SK-N-MC (cell line): ENCODE results near the gene CFD.
"Not testable (repeated sequence)": the region's sequence is repeated elsewhere in the genome, so short reads cannot be mapped to it uniquely, and the experiment has no call there.

Experiments
- DNase-seq: peaks from one replicate; pipeline ENCODE4 v3.0.0-alpha.2; 2011; ENCODE audit warnings: low read depth, low spot score
- H3K27ac ChIP-seq: fragments of 200-600 bp; sonication (generic); 2 replicates; pipeline ENCODE4 v1.5.1; 2016; ENCODE audit warnings: mixed run types
- H3K36me3 ChIP-seq: fragments of 200-600 bp; sonication (generic); 2 replicates; pipeline ENCODE4 v1.6.1; 2017; ENCODE audit warnings: antibody characterized with exemption, low read length, mixed read lengths; ENCODE audit not compliant: insufficient read depth
- H3K4me3 ChIP-seq: fragments of 200-600 bp; sonication (generic); 2 replicates; pipeline ENCODE4 v1.5.1; 2016
- H3K9ac ChIP-seq: fragments of 200-600 bp; sonication (generic); 2 replicates; pipeline ENCODE4 v1.8.0; 2017; ENCODE audit warnings: mixed run types, mixed read lengths; ENCODE audit not compliant: insufficient read length
- H3K9me3 ChIP-seq: fragments of 200-600 bp; sonication (generic); 2 replicates; pipeline ENCODE4 v1.6.1; 2017; ENCODE audit warnings: low read depth, mild to moderate bottlenecking, antibody characterized with exemption, low read length, moderate library complexity, mixed read lengths
- EZH2 ChIP-seq: fragments of 200-600 bp; sonication (generic); IDR thresholded peaks from one replicate; pipeline ENCODE4 v1.6.1; 2017; ENCODE audit warnings: antibody characterized with exemption
- FOXP2 ChIP-seq: optimal IDR thresholded peaks from 2 replicates; pipeline ENCODE3; 2011; ENCODE audit warnings: mild to moderate bottlenecking, moderate library complexity; ENCODE audit not compliant: insufficient read depth; ENCODE audit errors: extremely low read length, control extremely low read depth
- POLR2AphosphoS5 ChIP-seq: IDR thresholded peaks from 2 replicates; pipeline ENCODE4 v1.6.1; 2012; ENCODE audit warnings: mild to moderate bottlenecking, low read depth, low read length, borderline replicate concordance

CFD gene

DNA sequence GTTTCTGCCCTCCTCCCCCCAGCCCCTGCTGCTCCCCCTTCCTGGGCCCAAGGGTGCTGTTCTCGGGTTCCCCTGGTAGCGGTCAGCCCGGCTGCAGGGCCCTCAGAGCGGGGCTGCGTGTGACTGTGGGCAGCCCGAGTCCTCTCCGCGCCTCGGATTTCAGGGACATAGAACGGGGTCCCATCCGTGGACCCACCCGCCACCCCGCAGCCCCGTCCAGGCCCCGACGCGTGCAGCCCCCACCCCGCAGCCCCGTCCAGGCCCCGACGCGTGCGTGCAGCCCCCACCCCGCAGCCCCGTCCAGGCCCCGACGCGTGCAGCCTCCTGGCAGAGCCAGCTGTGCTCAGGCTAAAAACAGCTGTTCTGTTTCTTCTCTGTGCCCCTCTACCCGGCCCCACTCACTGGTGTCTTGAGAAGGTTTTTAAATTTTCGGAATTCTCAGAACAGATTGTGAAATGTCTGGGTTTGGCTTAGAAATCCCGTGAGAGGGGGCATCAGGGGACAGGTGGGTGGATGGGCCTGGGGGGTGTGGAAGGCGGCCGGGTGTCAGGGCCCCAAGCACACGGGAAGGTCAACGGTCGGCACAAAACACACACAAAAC, 24.2 kb upstream of the CFD start:
- Histone ChIP-seq H3K9ac (no peak overlapping the region), H3K4me3 (no peak overlapping the region), H3K27ac (no peak overlapping the region), H3K9me3 (no peaks in the 10 kb centered on the region), H3K36me3 (no peaks in the 10 kb centered on the region)
- TF ChIP-seq POLR2AphosphoS5 (no peak), EZH2 (no peak), FOXP2 (no peak)
- DNase-seq = no peak

DNA sequence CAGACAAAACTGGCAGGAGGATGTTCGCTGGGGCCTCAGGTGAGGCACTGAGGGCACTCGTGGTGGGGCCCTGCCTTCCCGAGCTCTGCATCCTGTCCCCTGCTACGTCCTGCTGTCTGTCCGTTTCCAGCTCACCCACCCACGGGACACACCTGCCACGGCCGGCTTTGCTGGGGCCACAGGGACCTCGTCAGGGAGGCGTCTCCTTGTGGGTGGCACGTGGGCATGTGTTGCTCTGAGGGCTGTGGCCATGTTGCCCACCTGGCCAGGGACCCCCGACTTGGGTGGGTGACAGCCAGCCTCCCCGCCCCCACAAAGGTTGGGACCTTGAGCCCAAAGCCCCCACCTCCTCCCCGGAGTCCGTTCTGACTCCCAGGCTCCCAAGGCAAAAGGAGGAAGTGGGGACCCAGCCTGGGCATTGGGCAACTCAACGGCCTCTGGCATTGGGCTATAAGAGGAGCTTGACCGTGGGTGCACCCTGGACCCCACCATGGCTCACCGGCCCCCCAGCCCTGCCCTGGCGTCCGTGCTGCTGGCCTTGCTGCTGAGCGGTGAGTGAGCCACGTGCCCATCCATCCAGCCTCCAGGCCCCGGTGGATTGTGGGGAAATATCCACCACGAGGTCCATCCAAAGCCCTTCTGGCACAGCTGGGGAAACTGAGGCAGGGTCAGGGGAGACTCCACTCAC, 18.8 kb upstream of the CFD start, which contains the start of gene PRTN3:
PRTN3 (plus strand) TSS at position 481 of the 688 bp plus-strand sequence; CDS start at position 491, 10 bp downstream.
- no peaks in the 10 kb centered on the region for H3K9me3 ChIP-seq
- no peaks in the 10 kb centered on the region for H3K36me3 ChIP-seq
- no peak within 1 kb of the TSS for H3K4me3 ChIP-seq
- no peak for TF ChIP-seq POLR2AphosphoS5
- no peak for TF ChIP-seq FOXP2
- no peak for TF ChIP-seq EZH2
- no peak for DNase-seq
- no peak within 1 kb of the TSS for H3K27ac ChIP-seq
- H3K9ac ChIP-seq = no peak within 1 kb of the TSS

DNA sequence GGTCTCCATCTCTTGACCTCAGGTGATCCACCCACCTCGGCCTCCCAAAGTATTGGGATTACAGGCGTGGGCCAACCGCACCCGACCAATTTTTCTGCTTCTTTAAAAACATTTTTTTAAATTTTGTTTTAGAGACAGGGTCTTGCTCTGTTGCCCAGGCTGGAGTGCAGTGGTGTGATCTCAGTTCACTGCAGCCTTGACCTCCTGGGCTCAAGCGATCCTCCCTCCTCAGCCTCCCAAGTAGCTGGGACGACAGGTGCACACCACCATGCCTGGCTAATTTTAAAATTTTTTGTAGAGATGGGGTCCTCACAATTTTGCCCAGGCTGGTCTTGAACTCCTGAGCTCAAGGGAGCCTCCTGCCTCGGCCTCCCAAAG, 16.7 kb upstream of the CFD start:
- not testable (repeated sequence) for H3K36me3 ChIP-seq, H3K9me3 ChIP-seq, H3K27ac ChIP-seq, H3K4me3 ChIP-seq, H3K9ac ChIP-seq, DNase-seq

DNA sequence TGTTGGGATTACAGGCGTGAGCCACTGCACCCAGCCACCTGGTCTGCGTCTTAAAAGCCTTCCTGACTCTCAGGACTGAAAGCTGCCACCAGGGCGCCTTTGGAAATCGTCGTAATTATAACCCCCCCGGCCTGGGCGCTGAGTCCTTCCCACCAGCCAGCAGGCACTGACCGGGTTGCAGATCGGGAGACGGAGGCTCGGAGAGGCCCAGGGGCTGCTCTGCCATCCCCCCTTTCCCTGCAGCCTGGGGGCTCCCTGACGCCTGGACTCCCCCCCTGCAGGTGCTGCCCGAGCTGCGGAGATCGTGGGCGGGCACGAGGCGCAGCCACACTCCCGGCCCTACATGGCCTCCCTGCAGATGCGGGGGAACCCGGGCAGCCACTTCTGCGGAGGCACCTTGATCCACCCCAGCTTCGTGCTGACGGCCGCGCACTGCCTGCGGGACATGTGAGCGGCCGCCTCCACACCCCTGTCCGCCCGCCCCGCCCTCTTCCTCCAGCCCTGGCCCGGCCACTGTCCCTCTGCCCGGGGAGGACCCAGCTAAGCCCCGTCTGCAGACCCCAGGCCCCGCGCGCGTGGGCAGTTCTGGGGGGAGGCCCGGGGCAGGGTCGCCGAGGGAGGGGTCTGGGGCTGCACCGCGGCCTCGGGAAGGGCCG, 16.2 kb upstream of the CFD start:
- Histone ChIP-seq H3K9ac (no peak overlapping the region), H3K9me3 (no peaks in the 10 kb centered on the region), H3K36me3 (no peaks in the 10 kb centered on the region), H3K4me3 (no peak overlapping the region), H3K27ac (no peak overlapping the region)
- no peak for DNase-seq
- TF ChIP-seq FOXP2 (no peak), POLR2AphosphoS5 (no peak), EZH2 (no peak)

DNA sequence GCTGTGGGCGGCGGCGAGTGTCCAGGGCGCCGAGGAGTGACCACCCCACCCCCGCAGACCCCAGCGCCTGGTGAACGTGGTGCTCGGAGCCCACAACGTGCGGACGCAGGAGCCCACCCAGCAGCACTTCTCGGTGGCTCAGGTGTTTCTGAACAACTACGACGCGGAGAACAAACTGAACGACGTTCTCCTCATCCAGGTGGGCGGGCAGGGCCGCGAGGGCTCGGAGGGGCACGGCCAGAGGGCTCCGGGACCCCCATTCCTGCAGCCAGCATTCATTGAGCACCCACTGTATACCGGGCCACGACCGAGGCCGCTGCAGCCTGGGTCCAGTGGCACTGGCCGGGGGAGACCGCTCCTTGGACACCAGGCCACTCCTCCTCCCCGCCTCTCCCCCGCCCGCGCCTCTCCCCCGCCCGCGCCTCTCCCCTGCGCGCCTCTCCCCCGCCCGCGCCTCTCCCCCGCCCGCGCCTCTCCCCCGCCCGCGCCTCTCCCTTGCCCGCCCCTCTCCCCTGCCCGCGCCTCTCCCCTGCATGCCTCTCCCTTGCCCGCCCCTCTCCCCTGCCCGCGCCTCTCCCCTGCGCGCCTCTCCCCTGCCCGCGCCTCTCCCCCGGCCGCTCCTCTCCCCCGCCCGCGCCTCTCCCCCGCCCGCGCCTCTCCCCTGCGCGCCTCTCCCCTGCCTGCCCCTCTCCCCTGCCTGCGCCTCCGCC, 15.5 kb upstream of the CFD start:
- Histone ChIP-seq H3K4me3 (no peak overlapping the region), H3K36me3 (no peaks in the 10 kb centered on the region), H3K27ac (no peak overlapping the region)

DNA sequence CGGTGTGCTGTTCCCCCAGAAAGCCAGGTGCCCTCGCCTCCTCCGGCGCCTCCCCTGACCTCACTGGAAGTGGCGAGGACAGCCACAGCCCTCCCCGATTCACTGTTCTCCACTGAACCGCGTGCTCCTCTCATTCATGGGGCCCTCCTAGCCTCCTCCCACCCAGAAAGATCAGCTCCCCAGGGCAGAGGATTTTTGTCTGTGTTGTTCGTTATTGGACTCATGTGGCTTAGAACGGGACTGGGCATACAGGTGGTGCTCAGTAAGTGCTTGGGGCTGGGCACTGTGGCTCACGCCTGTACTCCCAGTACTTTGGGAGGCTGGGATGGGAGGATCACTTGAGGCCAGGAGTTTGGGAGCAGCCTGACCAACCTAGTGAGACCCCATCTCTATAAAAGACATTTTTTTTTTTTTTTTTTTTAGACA, 14.9 kb upstream of the CFD start:
- TF ChIP-seq EZH2 = no peak

More for the DNA sequence above, 15.5 kb upstream of the CFD start:
- no peak for DNase-seq
- no peak overlapping the region for H3K9ac ChIP-seq
- no peaks in the 10 kb centered on the region for H3K9me3 ChIP-seq
- TF ChIP-seq EZH2 (no peak), POLR2AphosphoS5 (no peak), FOXP2 (no peak)

DNA sequence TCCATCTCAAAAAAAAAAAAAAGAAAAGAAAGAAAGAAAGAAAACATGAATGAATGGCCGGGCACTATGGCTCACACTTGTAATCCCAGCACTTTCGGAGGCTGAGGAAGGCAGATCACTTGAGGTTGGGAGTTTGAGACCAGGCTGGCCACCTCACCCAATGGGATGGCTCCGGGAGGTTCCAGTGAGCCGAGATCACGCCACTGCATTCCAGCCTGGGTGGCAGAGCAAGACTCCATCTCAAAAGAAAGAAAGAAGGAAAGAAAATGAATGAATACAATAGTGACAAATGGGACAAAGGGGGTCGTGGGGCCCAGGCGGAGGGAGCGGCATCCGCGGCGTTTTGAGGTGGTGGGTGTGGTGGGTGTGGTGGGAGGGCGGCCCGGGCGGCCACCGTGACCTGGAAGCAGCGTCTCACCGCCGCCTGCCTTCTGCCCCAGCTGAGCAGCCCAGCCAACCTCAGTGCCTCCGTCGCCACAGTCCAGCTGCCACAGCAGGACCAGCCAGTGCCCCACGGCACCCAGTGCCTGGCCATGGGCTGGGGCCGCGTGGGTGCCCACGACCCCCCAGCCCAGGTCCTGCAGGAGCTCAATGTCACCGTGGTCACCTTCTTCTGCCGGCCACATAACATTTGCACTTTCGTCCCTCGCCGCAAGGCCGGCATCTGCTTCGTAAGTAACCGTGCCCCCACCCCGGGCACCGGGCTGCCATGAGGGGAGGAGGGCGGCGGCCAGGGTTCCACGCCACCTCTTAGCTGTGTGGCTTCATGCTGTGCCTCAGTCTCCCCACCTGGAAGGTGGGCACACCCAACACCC, 13.6 kb upstream of the CFD start:
- no peak for TF ChIP-seq POLR2AphosphoS5
- no peak for TF ChIP-seq FOXP2
- TF ChIP-seq EZH2 = no peak
- H3K9me3 ChIP-seq = no peaks in the 10 kb centered on the region
- H3K4me3 ChIP-seq = no peak overlapping the region
- no peak overlapping the region for H3K9ac ChIP-seq
- DNase-seq = no peak
- H3K27ac ChIP-seq = no peak overlapping the region
- no peaks in the 10 kb centered on the region for H3K36me3 ChIP-seq

More for the DNA sequence above, 14.9 kb upstream of the CFD start:
- Histone ChIP-seq H3K9me3 (no peaks in the 10 kb centered on the region), H3K4me3 (no peak overlapping the region), H3K9ac (no peak overlapping the region), H3K36me3 (no peaks in the 10 kb centered on the region), H3K27ac (no peak overlapping the region)
- DNase-seq = no peak

DNA sequence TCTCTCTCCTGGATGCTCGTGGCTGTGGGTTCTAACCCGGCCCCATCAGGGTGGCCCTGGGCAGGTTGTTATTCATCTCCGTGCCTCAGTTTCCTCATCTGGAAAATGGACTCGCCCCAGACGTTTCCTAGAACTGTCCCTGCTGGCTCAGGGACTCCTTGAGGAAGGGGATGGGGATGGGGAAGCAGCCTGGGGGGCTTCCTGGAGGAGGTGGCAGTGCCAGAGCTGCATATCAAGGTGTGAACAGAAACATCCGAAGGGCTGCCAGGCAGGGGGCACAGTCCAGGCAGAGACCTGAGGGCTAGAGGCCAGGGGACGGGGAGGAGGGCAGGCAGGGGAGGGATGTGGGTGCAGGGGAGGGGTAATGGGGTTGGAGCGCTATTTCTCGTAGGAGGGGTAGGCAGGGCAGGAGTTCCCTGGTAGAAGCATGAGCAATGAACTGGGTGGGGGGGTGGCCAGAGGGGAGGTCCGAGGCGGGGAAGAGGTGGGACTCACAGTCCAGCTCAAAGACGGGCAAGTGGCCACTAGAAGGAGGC, 11.0 kb upstream of the CFD start:
- Histone ChIP-seq H3K9ac (no peak overlapping the region), H3K9me3 (no peaks in the 10 kb centered on the region), H3K4me3 (no peak overlapping the region), H3K27ac (no peak overlapping the region), H3K36me3 (no peaks in the 10 kb centered on the region)
- TF ChIP-seq FOXP2 = no peak
- TF ChIP-seq EZH2 = no peak
- no peak for TF ChIP-seq POLR2AphosphoS5
- DNase-seq = no peak

DNA sequence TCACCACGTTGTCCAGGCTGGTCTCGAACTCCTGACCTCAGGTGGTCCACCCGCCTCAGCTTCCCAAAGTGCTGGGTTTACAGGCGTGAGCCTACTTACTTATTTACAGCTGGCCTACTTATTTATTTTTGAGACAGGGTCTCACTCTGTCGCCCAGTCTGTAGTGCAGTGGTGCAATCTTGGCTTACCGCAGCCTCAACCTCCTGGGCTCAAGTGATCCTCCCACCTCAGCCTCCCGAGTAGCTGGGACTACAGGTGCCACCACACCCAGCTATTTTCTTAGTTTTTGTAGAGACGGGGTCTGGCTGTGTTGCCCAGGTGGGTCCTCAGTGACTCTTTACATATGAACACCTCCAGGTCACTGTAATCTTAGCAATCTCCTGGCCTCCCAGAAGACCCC, 10.3 kb upstream of the CFD start:
- H3K9me3 ChIP-seq, DNase-seq, H3K4me3 ChIP-seq, H3K9ac ChIP-seq, H3K36me3 ChIP-seq, H3K27ac ChIP-seq: not testable (repeated sequence)
